Spinal cord (tissue), 10 donors: ENCODE measurements around the gene CCDC92B. TPM values are rescaled to one million over a fixed set of nuclear protein-coding genes. Genes with fewer than 3 reads are reported as not detected.

Experiments
- DNase-seq, 6 donors: peaks; one replicate each; pipeline versions ENCODE4 v3.0.0 to v3.0.0-alpha.2; 2013 to 2015; ENCODE audit warnings: low spot score in 6 of 6, low read depth in 4 of 6
- H3K27ac ChIP-seq: one replicate; pipeline ENCODE4 v1.5.1; 2013; ENCODE audit warnings: low read depth, low read length, control low read depth
- H3K27me3 ChIP-seq: one replicate; pipeline ENCODE4 v1.6.1; 2013; ENCODE audit warnings: low read length; ENCODE audit not compliant: control insufficient read depth, insufficient read depth
- H3K36me3 ChIP-seq: one replicate; pipeline ENCODE4 v1.6.1; 2013; ENCODE audit warnings: low read length; ENCODE audit not compliant: control insufficient read depth, insufficient read depth
- H3K4me1 ChIP-seq: one replicate; pipeline ENCODE4 v1.6.1; 2013; ENCODE audit warnings: low read length; ENCODE audit not compliant: control insufficient read depth, insufficient read depth
- H3K4me3 ChIP-seq: one replicate; pipeline ENCODE4 v1.5.1; 2013; ENCODE audit warnings: low read depth, low read length, control low read depth
- H3K9me3 ChIP-seq: one replicate; pipeline ENCODE4 v1.6.1; 2013; ENCODE audit warnings: low read length; ENCODE audit not compliant: control insufficient read depth, insufficient read depth
- WGBS: methylation state at CpG from one replicate; pipeline ENCODE4 v1.1.5; 2013; ENCODE audit warnings: missing lambda C conversion rate; ENCODE audit not compliant: insufficient coverage; 5-methylcytosine and 5-hydroxymethylcytosine counted together
- polyA plus RNA-seq, 2 donors: library from polyadenylated mRNA; unstranded; fragments of 120-200 nt; gene quantifications; one replicate each; pipeline ENCODE4 v1.2.1, GENCODE V29; 2013; ENCODE audit not compliant: insufficient read length in 2 of 2
- total RNA-seq, 2 donors: library from RNA; depleted of rRNA in 1 of 2; stranded (reverse); fragments of 120-200 nt in 1 of 2; fragments of >200 nt in 1 of 2; gene quantifications; one replicate each; pipeline versions ENCODE4 v1.2.3 to v1.2.4, GENCODE V29; 2013 to 2014
- donor health status: healthy.

Gene CCDC92B
- total and polyA plus RNA-seq, 4 donors, result 0.89 to 12.3 (median 5.8) TPM

GRCh38 chr17:2751491-2751890 is 2.0 kb upstream of the CCDC92B start:
- Histone ChIP-seq H3K36me3 (no peaks in the 10 kb centered on the region), H3K27me3 (peaks cover 20% of the 10 kb centered on the region), H3K27ac (no peak overlapping the region), H3K9me3 (no peaks in the 10 kb centered on the region), H3K4me1 (peaks cover 27% of the 10 kb centered on the region), H3K4me3 (no peak overlapping the region)
- no CpG with 5 or more reads among the region's 2 CpGs for WGBS
- no peak for DNase-seq

- 76% methylated on average over 2 of the region's 2 CpGs for WGBS
- H3K9me3 ChIP-seq, result no peaks in the 10 kb centered on the region
- no peak overlapping the region for H3K4me3 ChIP-seq
- H3K27ac ChIP-seq, result no peak overlapping the region
- DNase-seq, result no peak
- peaks cover 12% of the 10 kb centered on the region for H3K27me3 ChIP-seq
- H3K4me1 ChIP-seq, result peaks cover 24% of the 10 kb centered on the region
- H3K36me3 ChIP-seq, result no peaks in the 10 kb centered on the region
These were observed 1.3 kb upstream of the CCDC92B start for GRCh38 chr17:2750721-2751120.

GRCh38 chr17:2749784-2750181 is 331 bp upstream of the CCDC92B start:
- Histone ChIP-seq H3K4me1 (peaks cover 28% of the 10 kb centered on the region), H3K4me3 (no peak overlapping the region), H3K27ac (no peak overlapping the region), H3K36me3 (no peaks in the 10 kb centered on the region), H3K27me3 (peaks cover 9% of the 10 kb centered on the region), H3K9me3 (no peaks in the 10 kb centered on the region)
- peak in 5 of 6 donors; percentile 33 to 88 (median 61) for DNase-seq
- 0% methylated on average over 34 of the region's 35 CpGs for WGBS

- peak in 5 of 6 donors; percentile 36 to 82 (median 45) for DNase-seq
- Histone ChIP-seq H3K27me3 (no peaks in the 10 kb centered on the region), H3K27ac (peak overlapping the region; percentile 43), H3K9me3 (no peaks in the 10 kb centered on the region), H3K4me1 (peaks cover 34% of the 10 kb centered on the region), H3K36me3 (peaks cover 8% of the 10 kb centered on the region), H3K4me3 (no peak overlapping the region)
- WGBS, result 26% methylated on average over 9 of the region's 11 CpGs
These were observed 4.0 kb downstream of the CCDC92B start for GRCh38 chr17:2745317-2746037.

- H3K4me3 ChIP-seq, result no peak overlapping the region
- no peaks in the 10 kb centered on the region for H3K27me3 ChIP-seq
- 85% methylated on average over 15 of the region's 15 CpGs for WGBS
- no peaks in the 10 kb centered on the region for H3K9me3 ChIP-seq
- no peak overlapping the region for H3K27ac ChIP-seq
- H3K36me3 ChIP-seq, result peaks cover 23% of the 10 kb centered on the region
- no peak for DNase-seq
- no peaks in the 10 kb centered on the region for H3K4me1 ChIP-seq
These were observed 11.8 kb downstream of the CCDC92B start for GRCh38 chr17:2737693-2738092.

GRCh38 chr17:2736956-2737355 is 12.5 kb downstream of the CCDC92B start:
- no peak overlapping the region for H3K4me3 ChIP-seq
- 74% methylated on average over 3 of the region's 3 CpGs for WGBS
- H3K27me3 ChIP-seq, result no peaks in the 10 kb centered on the region
- H3K27ac ChIP-seq, result no peak overlapping the region
- peak in 2 of 6 donors; percentile 38 to 50 for DNase-seq
- H3K36me3 ChIP-seq, result peaks cover 27% of the 10 kb centered on the region
- H3K4me1 ChIP-seq, result no peaks in the 10 kb centered on the region
- no peaks in the 10 kb centered on the region for H3K9me3 ChIP-seq

GRCh38 chr17:2735896-2736295 is 13.6 kb downstream of the CCDC92B start:
- WGBS, result no CpG with 5 or more reads among the region's 5 CpGs
- no peak overlapping the region for H3K4me3 ChIP-seq
- H3K9me3 ChIP-seq, result no peaks in the 10 kb centered on the region
- no peaks in the 10 kb centered on the region for H3K4me1 ChIP-seq
- peaks cover 34% of the 10 kb centered on the region for H3K36me3 ChIP-seq
- no peaks in the 10 kb centered on the region for H3K27me3 ChIP-seq
- DNase-seq, result no peak
- no peak overlapping the region for H3K27ac ChIP-seq

GRCh38 chr17:2734939-2735338 is 14.5 kb downstream of the CCDC92B start:
- Histone ChIP-seq H3K4me1 (no peaks in the 10 kb centered on the region), H3K27ac (no peak overlapping the region), H3K4me3 (no peak overlapping the region), H3K36me3 (peaks cover 41% of the 10 kb centered on the region), H3K9me3 (no peaks in the 10 kb centered on the region), H3K27me3 (no peaks in the 10 kb centered on the region)
- DNase-seq, result no peak
- WGBS, result 79% methylated on average over 10 of the region's 10 CpGs

- H3K4me3 ChIP-seq, result no peak overlapping the region
- peaks cover 4% of the 10 kb centered on the region for H3K27me3 ChIP-seq
- 94% methylated on average over 9 of the region's 10 CpGs for WGBS
- H3K27ac ChIP-seq, result no peak overlapping the region
- no peak for DNase-seq
- no peaks in the 10 kb centered on the region for H3K9me3 ChIP-seq
- no peaks in the 10 kb centered on the region for H3K4me1 ChIP-seq
- peaks cover 50% of the 10 kb centered on the region for H3K36me3 ChIP-seq
These were observed 17.6 kb downstream of the CCDC92B start for GRCh38 chr17:2731807-2732206.

GRCh38 chr17:2730764-2731353 is 18.6 kb downstream of the CCDC92B start:
- Histone ChIP-seq H3K9me3 (no peaks in the 10 kb centered on the region), H3K27me3 (peaks cover 4% of the 10 kb centered on the region), H3K4me3 (no peak overlapping the region), H3K27ac (no peak overlapping the region), H3K36me3 (peaks cover 49% of the 10 kb centered on the region), H3K4me1 (no peaks in the 10 kb centered on the region)
- no peak for DNase-seq
- 82% methylated on average over 17 of the region's 17 CpGs for WGBS
